Inflammatory macrophage treated with lipopolysaccharide for 4 hours (primary cell): ENCODE results near the gene BMP2K.
"Not testable (repeated sequence)": the region's sequence is repeated elsewhere in the genome, so short reads cannot be mapped to it uniquely, and the experiment has no call there.

ENCODE experiments used
- DNase-seq: peaks from one replicate; pipeline ENCODE4 v3.0.0-alpha.2; 2020

The BMP2K gene

DNA sequence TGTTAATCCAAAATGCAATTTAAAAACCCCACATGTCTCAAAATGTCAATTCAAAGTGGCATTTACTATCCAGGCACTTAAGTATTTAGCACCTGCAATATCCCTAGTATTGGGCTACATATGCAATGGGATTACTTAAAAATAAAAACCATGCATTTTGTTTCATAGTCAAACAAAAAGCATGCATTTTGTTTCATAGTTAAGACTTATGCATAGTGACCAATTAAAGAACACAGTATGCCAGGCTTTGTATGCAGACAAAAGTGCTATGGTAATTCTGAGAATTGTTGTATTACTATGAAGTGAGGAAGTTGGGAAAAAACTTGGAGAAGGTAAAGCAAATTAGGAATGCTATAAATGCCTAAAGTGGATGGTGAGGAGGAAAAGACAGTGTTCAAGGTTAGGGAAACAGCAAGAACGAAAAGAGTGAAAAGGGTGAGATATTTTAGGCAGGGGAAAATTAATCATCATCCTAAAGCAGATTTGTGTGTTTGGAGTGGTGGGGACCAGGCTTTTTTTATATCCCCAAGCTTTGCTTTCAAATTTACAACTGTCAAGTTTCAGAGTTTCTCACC is 10.6 kb upstream of the BMP2K start:
- no peak for DNase-seq

- DNase-seq, result no peak
These were observed 10.1 kb upstream of the BMP2K start for GRCh38 chr4:78766026-78766425.

GRCh38 chr4:78766650-78767049 is 9.5 kb upstream of the BMP2K start:
- DNase-seq, result no peak

DNA sequence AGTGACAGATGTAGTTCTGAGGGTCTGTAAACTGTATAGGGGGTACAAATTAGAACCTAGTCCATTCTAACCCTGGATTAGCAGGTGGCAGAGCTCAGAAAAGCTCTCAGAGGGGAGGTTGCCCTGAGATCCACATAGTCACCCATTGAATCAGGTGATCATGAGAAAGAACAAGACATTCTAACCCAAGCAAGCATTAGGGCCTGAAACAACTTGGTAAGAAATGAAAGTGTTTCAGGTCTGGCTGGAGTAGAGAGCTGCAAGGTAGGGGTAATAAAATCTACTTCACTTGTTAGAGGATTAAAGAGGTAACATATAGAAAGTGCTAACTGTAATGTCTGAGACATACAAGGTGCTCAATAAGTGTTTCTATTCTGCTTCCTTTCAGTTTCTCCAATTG is 8.8 kb upstream of the BMP2K start:
- DNase-seq, result no peak

GRCh38 chr4:78768452-78769180 is 7.5 kb upstream of the BMP2K start:
- no peak for DNase-seq

- DNase-seq, result no peak
These were observed 6.0 kb upstream of the BMP2K start for GRCh38 chr4:78770091-78770642.

DNA sequence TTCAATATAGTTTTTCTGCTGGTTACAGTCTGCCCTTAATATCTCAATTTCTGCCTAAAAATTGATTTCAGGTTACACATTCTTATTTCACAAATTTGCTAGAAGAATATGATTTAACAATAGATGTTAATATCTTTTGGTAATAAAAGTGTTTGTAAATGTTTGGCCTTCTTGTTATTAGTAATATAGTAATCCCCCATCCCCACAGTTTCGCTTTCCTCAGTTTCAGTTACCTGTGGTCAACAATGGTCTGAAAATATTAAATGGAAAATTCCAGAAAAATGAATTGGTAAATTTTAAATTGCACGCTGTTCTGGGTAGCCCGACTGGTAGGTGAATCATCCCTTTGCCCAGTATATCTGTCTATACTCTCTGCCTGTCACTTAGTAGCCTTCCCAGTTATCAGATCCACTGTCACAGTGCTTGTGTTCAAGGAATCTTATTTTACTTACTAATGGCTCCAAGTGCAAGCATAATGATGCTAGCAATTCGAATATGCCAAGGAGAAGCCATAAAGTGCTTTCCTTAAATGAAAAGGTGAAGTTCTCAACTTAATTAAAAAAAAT is 3.5 kb upstream of the BMP2K start:
- no peak for DNase-seq

DNA sequence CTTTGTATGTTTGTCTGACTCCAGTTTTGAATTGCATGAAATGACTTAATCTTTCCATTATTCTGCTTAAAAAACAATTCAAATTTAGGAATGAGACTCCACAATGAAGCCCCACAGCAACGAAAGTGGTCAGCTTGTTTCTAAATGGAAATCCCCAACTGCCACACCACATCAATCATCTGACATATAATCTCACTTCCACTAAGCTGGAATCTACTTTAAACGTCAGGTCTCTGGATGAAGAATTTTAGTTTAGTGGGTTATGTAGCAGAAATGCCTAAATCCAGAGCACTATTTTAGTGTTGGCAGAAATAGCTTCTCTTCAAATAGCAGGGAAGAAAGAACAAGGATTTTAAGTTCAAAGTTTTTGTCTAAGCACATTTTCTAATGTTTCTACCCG is 1.7 kb upstream of the BMP2K start:
- DNase-seq, result peak; percentile 71

GRCh38 chr4:78775303-78776078 is 659 bp upstream of the BMP2K start:
- DNase-seq, result peak; percentile 83

GRCh38 chr4:78776729-78777575 is 802 bp downstream of the BMP2K start:
- DNase-seq, result peak; percentile 77

- DNase-seq, result no peak
These were observed 1.4 kb downstream of the BMP2K start for GRCh38 chr4:78777576-78777940.

GRCh38 chr4:78778530-78778929 is 2.4 kb downstream of the BMP2K start:
- DNase-seq, result no peak

GRCh38 chr4:78779280-78779679 is 3.1 kb downstream of the BMP2K start:
- no peak for DNase-seq

GRCh38 chr4:78780093-78780492 is 3.9 kb downstream of the BMP2K start:
- DNase-seq, result no peak

DNA sequence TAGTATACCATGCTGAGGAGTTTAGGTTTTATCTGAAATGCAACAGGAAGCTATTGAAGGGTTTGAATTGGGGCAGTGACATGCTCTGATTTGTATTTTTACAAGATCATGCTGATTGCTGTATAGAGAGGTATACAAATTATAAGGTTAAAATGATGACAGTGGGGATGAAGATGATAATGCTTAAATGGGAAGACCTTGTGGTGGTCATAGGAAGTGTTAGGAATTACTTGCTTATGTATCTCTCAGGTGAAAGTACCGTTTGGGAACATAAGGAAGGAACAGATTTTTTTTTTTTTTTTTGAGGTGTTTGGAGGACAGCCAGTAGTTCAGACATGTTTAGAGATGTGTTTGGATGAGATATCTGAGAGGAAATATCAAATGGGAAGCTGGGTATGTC is 5.0 kb downstream of the BMP2K start:
- no peak for DNase-seq

GRCh38 chr4:78781924-78782323 is 5.8 kb downstream of the BMP2K start:
- peak; percentile 54 for DNase-seq

DNA sequence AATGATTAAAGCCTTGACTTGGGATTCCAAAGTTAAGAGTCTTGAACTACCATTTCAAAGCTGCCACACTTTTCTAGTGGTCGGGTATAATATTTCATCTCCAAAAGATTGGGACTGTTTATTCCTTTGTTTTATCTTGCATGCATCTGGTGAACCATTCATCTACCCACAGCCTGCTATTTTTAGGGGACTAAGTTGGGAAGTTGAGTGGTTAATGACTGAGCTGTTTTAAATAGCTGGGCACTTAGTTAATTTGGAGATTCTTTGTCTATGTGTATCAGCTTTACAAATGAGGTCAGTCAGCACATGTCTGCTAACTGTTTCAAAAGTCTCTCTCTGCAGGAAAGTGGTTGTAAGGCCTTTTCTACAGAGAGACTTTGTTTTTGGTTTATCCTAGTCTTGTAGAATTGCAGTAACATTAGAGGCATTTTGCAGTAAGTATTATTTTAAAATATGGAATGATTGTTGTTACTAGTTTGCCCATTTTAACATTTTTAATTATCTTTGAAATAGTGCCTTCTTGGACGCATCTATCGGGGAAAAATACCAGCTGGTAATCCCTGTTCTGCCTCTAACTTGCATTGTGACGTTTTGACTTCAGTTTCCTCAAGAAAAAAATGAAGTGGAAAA is 8.2 kb downstream of the BMP2K start:
- no peak for DNase-seq

DNA sequence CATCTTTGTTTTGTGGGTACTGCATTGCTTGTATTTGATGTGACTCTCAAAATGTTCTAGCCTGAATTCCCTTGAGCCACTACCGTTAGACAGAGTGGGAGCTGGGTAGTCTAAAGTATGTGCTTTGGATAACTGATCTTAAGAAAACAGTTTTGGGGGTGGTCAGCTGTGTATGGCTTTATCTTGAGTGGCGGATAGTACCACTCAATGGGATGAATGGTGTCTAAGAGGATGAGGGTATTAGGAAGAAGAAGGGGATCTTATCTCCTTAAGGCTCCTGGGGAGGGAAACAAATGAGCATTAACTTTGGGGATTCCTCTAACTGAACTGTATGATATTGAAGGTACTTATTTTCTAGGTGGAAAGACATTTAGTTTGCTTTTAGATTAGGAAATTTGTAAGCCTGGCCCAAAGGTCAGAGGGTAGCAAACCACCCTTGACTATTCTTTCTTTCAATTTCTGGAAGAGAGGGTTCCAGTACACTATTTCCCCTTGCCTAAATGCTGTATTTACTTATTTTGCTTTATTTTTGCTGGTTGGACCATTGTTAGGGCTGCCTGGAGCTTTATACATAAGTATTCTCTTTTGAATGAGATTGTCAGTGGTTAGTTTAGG is 11.3 kb downstream of the BMP2K start:
- DNase-seq, result no peak

DNA sequence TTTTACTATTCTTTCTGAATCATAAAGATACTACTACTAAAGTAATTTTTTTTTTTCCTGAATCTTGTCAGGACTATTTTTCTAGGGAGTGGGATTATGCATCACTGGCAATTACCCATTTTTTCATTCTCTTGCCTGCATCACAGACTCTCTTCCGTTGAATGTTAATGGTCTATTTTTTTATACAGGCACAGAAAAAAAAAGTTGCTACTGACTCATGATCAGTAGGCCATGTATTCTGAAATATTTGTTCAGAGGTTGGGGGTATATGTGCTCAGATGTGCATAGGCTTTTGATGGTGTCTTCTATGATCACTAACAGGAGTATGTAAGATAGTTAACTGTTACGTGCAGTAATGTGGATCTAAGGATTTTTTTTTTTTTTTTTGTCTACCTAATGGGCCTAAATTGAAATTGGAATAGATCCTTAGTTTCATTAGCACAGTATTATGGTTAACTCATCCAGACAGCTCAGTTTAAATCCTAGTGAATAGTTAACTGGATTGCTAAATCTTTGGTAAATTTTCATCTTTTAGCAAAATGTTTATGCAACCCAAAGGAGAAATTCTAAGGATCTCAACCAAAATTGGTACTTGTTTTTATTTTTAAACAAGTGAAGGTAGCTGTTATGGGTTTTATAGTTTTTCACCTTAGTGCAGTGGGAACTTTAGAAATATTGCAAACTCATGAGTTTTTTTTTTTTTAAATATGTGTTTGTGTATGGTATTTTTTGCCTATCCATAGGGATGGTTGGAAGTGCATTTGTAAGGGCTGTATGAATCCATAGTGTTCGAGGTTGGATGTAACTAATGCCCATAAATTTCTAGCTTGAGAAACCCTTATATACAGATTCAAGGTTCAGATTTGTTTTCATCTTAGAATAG is 12.1 kb downstream of the BMP2K start:
- DNase-seq, result no peak

- not testable (repeated sequence) for DNase-seq
These were observed 19.7 kb downstream of the BMP2K start for GRCh38 chr4:78795594-78796416.
